ENCODE results near the gene TEX38. TPM values are rescaled to one million over a fixed set of nuclear protein-coding genes. Genes with fewer than 3 reads are reported as not detected.
"Not testable (repeated sequence)": the region's sequence is repeated elsewhere in the genome, so short reads cannot be mapped to it uniquely, and the experiment has no call there.

Gene TEX38
- total RNA-seq, 1 donor from 2014 or later = not detected

DNA sequence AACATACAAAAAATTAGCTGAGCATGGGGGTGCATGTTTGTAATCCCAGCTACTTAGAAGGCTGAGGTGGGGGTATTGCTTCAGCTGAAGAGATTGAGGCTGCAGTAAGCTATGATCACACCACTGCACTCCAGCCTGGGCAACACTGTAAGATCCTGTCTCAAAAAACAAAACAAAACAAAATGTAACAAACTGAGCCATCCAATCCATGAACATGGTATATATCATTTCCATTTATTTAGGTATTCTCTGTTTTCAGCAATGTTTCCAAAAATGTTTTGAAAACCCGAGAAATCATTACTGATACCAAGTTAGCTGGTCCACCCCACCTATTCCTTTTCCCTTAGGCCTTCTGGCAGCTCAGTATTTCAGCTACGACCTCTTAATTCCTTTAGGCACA is 21.9 kb upstream of the TEX38 start:
- H3K36me3 ChIP-seq = peaks cover 0 to 30% of the 10 kb centered on the region in 2 donors
- H3K27me3 ChIP-seq = no peaks in the 10 kb centered on the region
- H3K27ac ChIP-seq = no peak overlapping the region
- no peaks in the 10 kb centered on the region for H3K4me1 ChIP-seq
- intact Hi-C loops (cut with DNase I) = no loop called here
- no peak overlapping the region for H3K4me3 ChIP-seq
- no peak for TF ChIP-seq POLR2AphosphoS5 (IDR thresholded peaks at IDR 0.05; ENCODE audit: insufficient read depth in 1 of 2, low read depth in 1 of 2)
- no peak for TF ChIP-seq POLR2A (IDR thresholded peaks at IDR 0.05)
- TF ChIP-seq, protein P1, sequence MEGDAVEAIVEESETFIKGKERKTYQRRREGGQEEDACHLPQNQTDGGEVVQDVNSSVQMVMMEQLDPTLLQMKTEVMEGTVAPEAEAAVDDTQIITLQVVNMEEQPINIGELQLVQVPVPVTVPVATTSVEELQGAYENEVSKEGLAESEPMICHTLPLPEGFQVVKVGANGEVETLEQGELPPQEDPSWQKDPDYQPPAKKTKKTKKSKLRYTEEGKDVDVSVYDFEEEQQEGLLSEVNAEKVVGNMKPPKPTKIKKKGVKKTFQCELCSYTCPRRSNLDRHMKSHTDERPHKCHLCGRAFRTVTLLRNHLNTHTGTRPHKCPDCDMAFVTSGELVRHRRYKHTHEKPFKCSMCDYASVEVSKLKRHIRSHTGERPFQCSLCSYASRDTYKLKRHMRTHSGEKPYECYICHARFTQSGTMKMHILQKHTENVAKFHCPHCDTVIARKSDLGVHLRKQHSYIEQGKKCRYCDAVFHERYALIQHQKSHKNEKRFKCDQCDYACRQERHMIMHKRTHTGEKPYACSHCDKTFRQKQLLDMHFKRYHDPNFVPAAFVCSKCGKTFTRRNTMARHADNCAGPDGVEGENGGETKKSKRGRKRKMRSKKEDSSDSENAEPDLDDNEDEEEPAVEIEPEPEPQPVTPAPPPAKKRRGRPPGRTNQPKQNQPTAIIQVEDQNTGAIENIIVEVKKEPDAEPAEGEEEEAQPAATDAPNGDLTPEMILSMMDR (IDR thresholded peaks at IDR 0.05) = no peak
- DNase-seq (ENCODE audit: extremely low spot score in 2 of 2) = no peak
- H3K9me3 ChIP-seq = no peaks in the 10 kb centered on the region

DNA sequence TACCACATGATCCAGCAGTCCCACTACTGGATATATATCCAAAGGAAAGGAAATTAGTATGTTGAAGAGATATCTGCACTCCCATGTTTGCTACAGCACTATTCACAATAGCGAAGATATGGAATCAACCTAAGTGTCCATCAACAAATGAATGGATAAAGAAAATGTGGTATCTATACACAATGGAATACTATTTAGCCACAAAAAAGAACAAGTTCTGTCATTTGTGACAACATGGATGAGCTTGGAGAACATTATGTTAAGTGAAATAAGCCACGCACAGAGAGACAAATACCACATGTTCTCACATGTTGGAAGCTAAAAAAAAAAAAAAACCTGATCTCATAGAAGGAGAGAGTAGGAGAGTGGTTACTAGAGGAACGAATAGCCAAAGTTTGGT is 21.2 kb upstream of the TEX38 start:
- intact Hi-C loops (cut with DNase I) = no loop called here

DNA sequence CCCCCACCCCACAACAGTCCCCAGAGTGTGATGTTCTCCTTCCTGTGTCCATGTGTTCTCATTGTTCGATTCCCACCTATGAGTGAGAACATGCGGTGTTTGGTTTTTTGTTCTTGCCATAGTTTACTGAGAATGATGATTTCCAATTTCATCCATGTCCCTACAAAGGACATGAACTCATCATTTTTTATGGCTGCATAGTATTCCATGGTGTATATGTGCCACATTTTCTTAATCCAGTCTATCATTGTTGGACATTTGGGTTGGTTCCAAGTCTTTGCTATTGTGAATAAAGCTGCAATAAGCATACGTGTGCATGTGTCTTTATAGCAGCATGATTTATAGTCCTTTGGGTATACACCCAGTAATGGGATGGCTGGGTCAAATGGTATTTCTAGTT is 20.5 kb upstream of the TEX38 start:
- H3K27ac ChIP-seq; H3K4me3 ChIP-seq; H3K4me1 ChIP-seq; H3K27me3 ChIP-seq; DNase-seq (ENCODE audit: extremely low spot score in 2 of 2); H3K9me3 ChIP-seq; intact Hi-C loops (cut with DNase I): not testable (repeated sequence)
- H3K36me3 ChIP-seq = peaks cover 0 to 44% of the 10 kb centered on the region in 2 donors

More for the DNA sequence above, 21.2 kb upstream of the TEX38 start:
- H3K36me3 ChIP-seq = peaks cover 0 to 37% of the 10 kb centered on the region in 2 donors
- TF ChIP-seq, protein P1 (IDR thresholded peaks at IDR 0.05) = no peak
- TF ChIP-seq POLR2A (IDR thresholded peaks at IDR 0.05) (no peak), POLR2AphosphoS5 (IDR thresholded peaks at IDR 0.05; ENCODE audit: insufficient read depth in 1 of 2, low read depth in 1 of 2) (no peak)
- H3K27me3 ChIP-seq = no peaks in the 10 kb centered on the region
- no peak overlapping the region for H3K4me3 ChIP-seq
- H3K9me3 ChIP-seq = no peaks in the 10 kb centered on the region
- H3K4me1 ChIP-seq = no peaks in the 10 kb centered on the region
- H3K27ac ChIP-seq = no peak overlapping the region
- no peak for DNase-seq (ENCODE audit: extremely low spot score in 2 of 2)

DNA sequence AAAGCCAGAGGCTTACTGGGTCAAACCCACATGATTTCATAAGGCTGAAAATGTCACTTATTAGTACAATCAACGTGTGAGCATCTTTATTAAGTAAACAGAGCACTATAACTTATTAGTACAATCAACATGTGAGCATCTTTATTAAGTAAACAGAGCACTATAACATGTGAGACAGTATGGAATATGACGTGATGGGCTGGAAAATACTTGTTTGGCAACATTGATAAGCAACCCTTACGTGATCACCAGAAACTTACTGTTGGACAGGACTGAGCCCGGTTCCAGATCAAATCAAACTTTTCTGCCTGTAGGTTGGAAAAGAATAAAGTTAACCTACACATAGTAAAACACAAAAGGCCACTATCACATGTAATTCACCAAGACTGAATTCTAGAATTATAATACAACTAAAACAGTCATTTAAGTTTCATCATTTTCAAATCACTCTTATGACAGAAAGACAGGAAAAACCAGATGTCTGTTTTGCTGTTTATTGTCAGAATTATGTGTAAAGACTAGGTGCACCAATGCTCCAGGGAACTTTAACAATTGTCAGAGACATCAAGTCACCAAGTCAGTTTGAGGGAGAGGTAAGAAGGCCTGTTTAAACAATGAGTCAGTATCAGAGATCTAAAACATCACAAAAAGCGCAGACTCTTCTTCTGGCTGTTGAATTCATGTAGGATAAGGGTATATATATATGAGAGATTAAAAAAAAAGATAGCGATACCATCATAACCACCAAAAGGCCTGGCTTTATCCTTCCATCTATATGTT is 19.1 kb upstream of the TEX38 start:
- Histone ChIP-seq H3K27ac (peak overlapping the region; percentile 21), H3K36me3 (peaks cover 0 to 51% of the 10 kb centered on the region in 2 donors), H3K4me3 (no peak overlapping the region), H3K27me3 (no peaks in the 10 kb centered on the region), H3K4me1 (no peaks in the 10 kb centered on the region), H3K9me3 (no peaks in the 10 kb centered on the region)
- TF ChIP-seq, protein P1 (IDR thresholded peaks at IDR 0.05) = no peak
- TF ChIP-seq POLR2A (IDR thresholded peaks at IDR 0.05) (no peak), POLR2AphosphoS5 (IDR thresholded peaks at IDR 0.05; ENCODE audit: insufficient read depth in 1 of 2, low read depth in 1 of 2) (no peak)
- intact Hi-C loops (cut with DNase I) = no loop called here
- no peak for DNase-seq (ENCODE audit: extremely low spot score in 2 of 2)

DNA sequence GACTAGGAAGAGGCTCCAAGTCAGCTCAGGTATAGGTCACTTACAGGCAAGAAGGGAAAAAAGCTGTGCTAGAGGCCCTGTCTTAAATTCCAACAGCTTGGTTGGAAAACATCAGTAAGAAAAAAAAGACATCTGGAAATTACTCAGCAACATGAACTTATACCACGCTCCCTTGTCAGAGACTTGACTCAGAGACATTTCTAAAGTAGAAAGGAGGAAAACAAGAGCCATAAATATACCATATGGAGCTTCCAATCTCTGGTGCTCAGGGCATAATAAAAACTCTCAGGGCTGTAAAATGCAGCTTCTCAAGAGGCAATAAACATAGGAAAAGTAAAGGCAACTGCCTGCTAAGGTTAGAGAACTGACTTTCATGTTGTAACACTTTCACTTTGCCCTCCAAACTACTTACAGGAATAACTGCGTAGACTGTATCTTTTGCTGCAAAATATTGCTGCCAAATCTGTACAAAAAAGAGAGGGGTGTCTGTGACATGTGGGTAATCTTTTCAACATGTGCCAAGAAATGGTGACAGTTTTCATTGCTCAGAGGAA is 18.2 kb upstream of the TEX38 start:
- TF ChIP-seq, protein P1 (IDR thresholded peaks at IDR 0.05) = no peak
- TF ChIP-seq POLR2A (IDR thresholded peaks at IDR 0.05) = no peak
- intact Hi-C loops (cut with DNase I) = no loop called here
- DNase-seq (ENCODE audit: extremely low spot score in 2 of 2) = no peak
- Histone ChIP-seq H3K9me3 (no peaks in the 10 kb centered on the region), H3K27me3 (no peaks in the 10 kb centered on the region), H3K36me3 (peaks cover 0 to 56% of the 10 kb centered on the region in 2 donors), H3K4me1 (no peaks in the 10 kb centered on the region), H3K27ac (peak overlapping the region; percentile 21), H3K4me3 (peak overlapping the region in 1 of 2 donors; percentile 8)

Measured in vagina (tissue), 2 donors.